NCI-H1092 (cell line): ENCODE results near the gene MIER3.
"Not testable (repeated sequence)": the region's sequence is repeated elsewhere in the genome, so short reads cannot be mapped to it uniquely, and the experiment has no call there.

Source experiments
- DNase-seq: peaks from one replicate; lab custom pipeline; 2025; lab: John Stamatoyannopoulos, UW

The MIER3 gene

GRCh38 chr5:56951946-56952691 lies at the start of gene MIER3:
Gene MIER3 (minus strand): TSS chr5:56952123. CDS start chr5:56952102, 21 bp downstream.
- peak; percentile 33 for DNase-seq

- DNase-seq: no peak
Measured at GRCh38 chr5:56995596-56995995, 43.7 kb upstream of the MIER3 start.

- DNase-seq: no peak
Measured at GRCh38 chr5:56993241-56993640, 41.3 kb upstream of the MIER3 start.

GRCh38 chr5:56989676-56990075 lies 37.8 kb upstream of the MIER3 start:
- DNase-seq: no peak

- no peak for DNase-seq
Measured at GRCh38 chr5:56988490-56988889, 36.6 kb upstream of the MIER3 start.

GRCh38 chr5:56987171-56987570 lies 35.2 kb upstream of the MIER3 start:
- no peak for DNase-seq

- DNase-seq: no peak
Measured at GRCh38 chr5:56986626-56986947, 34.7 kb upstream of the MIER3 start.

GRCh38 chr5:56985936-56986625 lies 34.2 kb upstream of the MIER3 start:
- DNase-seq: no peak

GRCh38 chr5:56984445-56984844 lies 32.5 kb upstream of the MIER3 start:
- no peak for DNase-seq

- no peak for DNase-seq
Measured at GRCh38 chr5:56983593-56984361, 31.9 kb upstream of the MIER3 start.

GRCh38 chr5:56981548-56982315 lies 29.8 kb upstream of the MIER3 start:
- no peak for DNase-seq

GRCh38 chr5:56979968-56980367 lies 28.0 kb upstream of the MIER3 start:
- no peak for DNase-seq

GRCh38 chr5:56979526-56979925 lies 27.6 kb upstream of the MIER3 start:
- DNase-seq: not testable (repeated sequence)

- DNase-seq: no peak
Measured at GRCh38 chr5:56977822-56978221, 25.9 kb upstream of the MIER3 start.

GRCh38 chr5:56977021-56977420 lies 25.1 kb upstream of the MIER3 start:
- no peak for DNase-seq

- DNase-seq: no peak
Measured at GRCh38 chr5:56974241-56974640, 22.3 kb upstream of the MIER3 start.

- DNase-seq: no peak
Measured at GRCh38 chr5:56973473-56973872, 21.6 kb upstream of the MIER3 start.

GRCh38 chr5:56971275-56971674 lies 19.4 kb upstream of the MIER3 start:
- no peak for DNase-seq

GRCh38 chr5:56964173-56964572 lies 12.2 kb upstream of the MIER3 start:
- DNase-seq: no peak

- no peak for DNase-seq
Measured at GRCh38 chr5:56963246-56963645, 11.3 kb upstream of the MIER3 start.

- no peak for DNase-seq
Measured at GRCh38 chr5:56962286-56962685, 10.4 kb upstream of the MIER3 start.

GRCh38 chr5:56961746-56962145 lies 9.8 kb upstream of the MIER3 start:
- DNase-seq: no peak
